Transverse colon (tissue), 4 donors: ENCODE data around the gene PLEKHA1. TPM values are rescaled to one million over a fixed set of nuclear protein-coding genes. Genes with fewer than 3 reads are reported as not detected.

Source experiments
- DNase-seq: peaks from one replicate; pipeline ENCODE4 v3.0.0-alpha.2; 2019
- H3K27ac ChIP-seq, 4 donors: fragments of 200-600 bp; sonication (generic); 2 replicates each; pipeline ENCODE4 v1.5.1; 2016 to 2018; ENCODE audit warnings: inconsistent platforms in 4 of 4
- H3K27me3 ChIP-seq: fragments of 200-600 bp; sonication (generic); 2 replicates; pipeline ENCODE4 v1.5.1; 2017; ENCODE audit warnings: inconsistent platforms
- H3K36me3 ChIP-seq, 4 donors: fragments of 200-600 bp; sonication (generic); 2 replicates each; pipeline ENCODE4 v1.5.1; 2017 to 2019; ENCODE audit warnings: inconsistent platforms in 4 of 4
- H3K4me1 ChIP-seq, 4 donors: fragments of 200-600 bp; sonication (generic); 2 replicates each; pipeline ENCODE4 v1.5.1; 2017 to 2020; ENCODE audit warnings: inconsistent platforms in 4 of 4
- H3K4me3 ChIP-seq, 4 donors: fragments of 200-600 bp; sonication (generic); 1 replicate in 1 of 4; 2 replicates in 3 of 4; pipeline versions ENCODE4 v1.5.1 to v1.6.1; 2017 to 2019; ENCODE audit warnings: inconsistent platforms in 4 of 4
- H3K9me3 ChIP-seq, 2 donors: fragments of 200-600 bp; sonication (generic); 2 replicates each; pipeline ENCODE4 v1.5.1; 2017 to 2019; ENCODE audit warnings: inconsistent platforms in 2 of 2
- CTCF ChIP-seq, 5 experiments: fragments of 200-600 bp in 3 of 5; fragments of 450-650 bp in 2 of 5; sonication (generic) in 3 of 5; IDR thresholded peaks; 1 replicate in 2 of 5; 2 replicates in 3 of 5; pipeline ENCODE4 v1.5.1; 2016 to 2017; ENCODE audit warnings: antibody characterized with exemption in 5 of 5, inconsistent platforms in 3 of 5, mild to moderate bottlenecking in 2 of 5, moderate library complexity in 1 of 5
- EP300 ChIP-seq: sonication (generic); formaldehyde crosslinking; IDR thresholded peaks from one replicate; pipeline ENCODE4 v1.6.1; 2017; ENCODE audit warnings: antibody characterized with exemption, low read depth
- POLR2A ChIP-seq: fragments of 450-650 bp; IDR thresholded peaks from one replicate; pipeline ENCODE4 v1.6.1; 2016; ENCODE audit warnings: antibody characterized with exemption, mild to moderate bottlenecking, moderate library complexity
- POLR2AphosphoS5 ChIP-seq, 3 donors: sonication (generic); formaldehyde crosslinking; IDR thresholded peaks; one replicate each; pipeline ENCODE4 v1.6.1; 2016; ENCODE audit warnings: antibody characterized with exemption in 3 of 3
- WGBS, 2 donors: methylation state at CpG; one replicate each; pipeline ENCODE4 v1.1.5; 2018; ENCODE audit warnings: low coverage in 1 of 2; 5-methylcytosine and 5-hydroxymethylcytosine counted together
- in situ Hi-C, 4 donors: fragments of 200-750 bp; cut with MboI; loops; one replicate each; pipeline versions ENCODE4 v1.15.0 to v1.15.1; 2017; ENCODE audit warnings: low sequenced_read_pairs in 3 of 4, low pct_ligation_motif_present in 1 of 4, low pct_unique_long_range_greater_than_20kb in 1 of 4
- intact Hi-C: fragments of 100-400 bp; cut with DNase I; formaldehyde crosslinking; loops from one replicate; pipeline ENCODE4 v1.15.1; 2023; ENCODE audit warnings: low total_unique reads
- total RNA-seq, 4 donors: library from RNA; depleted of rRNA; stranded (reverse); fragments of >200 nt; gene quantifications; one replicate each; pipeline ENCODE4 v1.1.0, GENCODE V29; 2016

Gene PLEKHA1
- total RNA-seq, 4 donors from 2014 or later, result 10.7 to 40.3 (median 28.9) TPM

GRCh38 chr10:122391875-122392274, 17.4 kb downstream of the PLEKHA1 start:
- intact Hi-C loops, result no loop called here
- Histone ChIP-seq H3K27me3 (no peaks in the 10 kb centered on the region), H3K27ac (no peak overlapping the region), H3K4me3 (no peak overlapping the region), H3K36me3 (peaks cover 0 to 26% (median 9%) of the 10 kb centered on the region in 4 donors), H3K4me1 (peaks cover 0 to 30% (median 14%) of the 10 kb centered on the region in 4 donors), H3K9me3 (no peaks in the 10 kb centered on the region)
- in situ Hi-C loops, result no loop called here
- TF ChIP-seq EP300 (no peak), POLR2A (no peak), CTCF (IDR thresholded peaks at IDR 0.05) (no peak), POLR2AphosphoS5 (IDR thresholded peaks at IDR 0.05) (no peak)
- DNase-seq, result no peak

- Histone ChIP-seq H3K27ac (no peak overlapping the region), H3K4me3 (no peak overlapping the region), H3K9me3 (no peaks in the 10 kb centered on the region), H3K27me3 (no peaks in the 10 kb centered on the region), H3K4me1 (peaks cover 0 to 27% (median 15%) of the 10 kb centered on the region in 4 donors), H3K36me3 (peaks cover 0 to 26% (median 10%) of the 10 kb centered on the region in 4 donors)
- no peak for DNase-seq
- 85 to 91% methylated on average over 2 of the region's 2 CpGs for WGBS, 2 donors
- intact Hi-C loops (no loop called here), in situ Hi-C loops (no loop called here)
- TF ChIP-seq POLR2AphosphoS5 (IDR thresholded peaks at IDR 0.05), result no peak
- no peak for TF ChIP-seq CTCF (IDR thresholded peaks at IDR 0.05)
- TF ChIP-seq POLR2A, result no peak
- TF ChIP-seq EP300, result no peak
These were observed 18.3 kb downstream of the PLEKHA1 start for GRCh38 chr10:122392835-122393234.

GRCh38 chr10:122393288-122393687, 18.8 kb downstream of the PLEKHA1 start:
- Histone ChIP-seq H3K4me3 (no peak overlapping the region), H3K27ac (no peak overlapping the region), H3K36me3 (peaks cover 0 to 26% (median 10%) of the 10 kb centered on the region in 4 donors), H3K9me3 (no peaks in the 10 kb centered on the region), H3K4me1 (peaks cover 0 to 27% (median 15%) of the 10 kb centered on the region in 4 donors), H3K27me3 (no peaks in the 10 kb centered on the region)
- TF ChIP-seq EP300 (no peak), POLR2A (no peak), CTCF (IDR thresholded peaks at IDR 0.05) (no peak)
- no peak for DNase-seq
- intact Hi-C loops (no loop called here), in situ Hi-C loops (no loop called here)
- 73 to 78% methylated on average over 2 of the region's 2 CpGs for WGBS, 2 donors

- in situ Hi-C loops, result no loop called here
These were observed 28.1 kb downstream of the PLEKHA1 start for GRCh38 chr10:122402548-122403131.

More at GRCh38 chr10:122402548-122403131, 28.1 kb downstream of the PLEKHA1 start:
- H3K4me3 ChIP-seq, result no peak overlapping the region
- DNase-seq, result no peak
- H3K27me3 ChIP-seq, result no peaks in the 10 kb centered on the region
- H3K36me3 ChIP-seq, result peaks cover 0 to 25% (median 12%) of the 10 kb centered on the region in 4 donors
- H3K27ac ChIP-seq, result no peak overlapping the region
- no peaks in the 10 kb centered on the region for H3K9me3 ChIP-seq
- H3K4me1 ChIP-seq, result no peaks in the 10 kb centered on the region
- 88 to 89% methylated on average over 5 of the region's 5 CpGs for WGBS, 2 donors
- TF ChIP-seq CTCF (IDR thresholded peaks at IDR 0.05) (no peak), POLR2A (no peak), POLR2AphosphoS5 (IDR thresholded peaks at IDR 0.05) (no peak)
- intact Hi-C loops, result no loop called here
